Liver (tissue), 9 donors: ENCODE results near the gene NAIF1. TPM values are rescaled to one million over a fixed set of nuclear protein-coding genes. Genes with fewer than 3 reads are reported as not detected.

Source experiments
- DNase-seq: peaks from one replicate; pipeline ENCODE4 v3.0.0-alpha.2; 2017; ENCODE audit warnings: low spot score
- H3K27ac ChIP-seq, 2 donors: one replicate each; pipeline ENCODE4 v1.7.0; 2013; ENCODE audit warnings: inconsistent platforms in 2 of 2, low read length in 2 of 2, control low read depth in 1 of 2, low read depth in 1 of 2, mild to moderate bottlenecking in 1 of 2
- H3K27me3 ChIP-seq, 4 donors: one replicate each; pipeline versions ENCODE4 v1.6.1 to v1.7.0; 2013; ENCODE audit warnings: low read length in 3 of 4, inconsistent platforms in 1 of 4, mild to moderate bottlenecking in 1 of 4, moderate library complexity in 1 of 4; ENCODE audit not compliant: control insufficient read depth in 4 of 4, insufficient read depth in 4 of 4
- H3K36me3 ChIP-seq, 4 donors: one replicate each; pipeline versions ENCODE4 v1.6.1 to v1.7.0; 2013; ENCODE audit warnings: low read length in 3 of 4, mild to moderate bottlenecking in 3 of 4, low read depth in 1 of 4, moderate library complexity in 1 of 4; ENCODE audit not compliant: control insufficient read depth in 4 of 4, insufficient read depth in 3 of 4
- H3K4me1 ChIP-seq, 4 donors: one replicate each; pipeline versions ENCODE4 v1.6.1 to v1.7.0; 2013; ENCODE audit warnings: low read length in 3 of 4, mild to moderate bottlenecking in 3 of 4, moderate library complexity in 1 of 4; ENCODE audit not compliant: control insufficient read depth in 4 of 4, insufficient read depth in 4 of 4
- H3K4me3 ChIP-seq, 3 donors: one replicate each; pipeline versions ENCODE4 v1.6.1 to v1.7.0; 2013; ENCODE audit warnings: low read length in 3 of 3, control low read depth in 1 of 3, low read depth in 1 of 3, mild to moderate bottlenecking in 1 of 3
- H3K9ac ChIP-seq, 2 donors: one replicate each; pipeline ENCODE4 v1.7.0; 2013; ENCODE audit warnings: low read length in 2 of 2, mild to moderate bottlenecking in 2 of 2, moderate library complexity in 2 of 2, control low read depth in 1 of 2, low read depth in 1 of 2
- H3K9me3 ChIP-seq, 4 donors: one replicate each; pipeline versions ENCODE4 v1.6.1 to v1.7.0; 2013; ENCODE audit warnings: low read length in 3 of 4; ENCODE audit not compliant: control insufficient read depth in 4 of 4
- ATF3 ChIP-seq: IDR thresholded peaks from 2 replicates; pipeline ENCODE4 v1.6.1; 2016; ENCODE audit warnings: antibody characterized with exemption
- CTCF ChIP-seq: fragments of 150-350 bp; IDR thresholded peaks from 2 replicates; pipeline ENCODE4 v1.5.1; 2017; ENCODE audit warnings: improper control_type of control experiment, low read depth, low read length; ENCODE audit not compliant: missing input control
- EGR1 ChIP-seq, 2 donors: IDR thresholded peaks; 2 replicates each; pipeline ENCODE4 v1.6.1; 2016 to 2018; ENCODE audit warnings: antibody characterized with exemption in 2 of 2, low read depth in 2 of 2
- FOXA1 ChIP-seq: IDR thresholded peaks from 2 replicates; pipeline ENCODE4 v1.6.1; 2016; ENCODE audit warnings: antibody characterized with exemption
- FOXA2 ChIP-seq: IDR thresholded peaks from 2 replicates; pipeline ENCODE4 v1.6.1; 2016; ENCODE audit warnings: antibody characterized with exemption
- GABPA ChIP-seq, 2 donors: IDR thresholded peaks in 1 of 2; conservative IDR thresholded peaks in 1 of 2; 2 replicates each; pipeline ENCODE4 v1.6.1; 2016; ENCODE audit warnings: antibody characterized with exemption in 2 of 2, mild to moderate bottlenecking in 1 of 2, moderate library complexity in 1 of 2
- HNF4A ChIP-seq, 2 donors: conservative IDR thresholded peaks; 2 replicates each; pipeline ENCODE4 v1.6.1; 2016; ENCODE audit warnings: antibody characterized with exemption in 2 of 2, mild to moderate bottlenecking in 2 of 2
- HNF4G ChIP-seq: IDR thresholded peaks from 2 replicates; pipeline ENCODE4 v1.6.1; 2016; ENCODE audit warnings: antibody characterized with exemption
- JUND ChIP-seq, 2 donors: IDR thresholded peaks; 2 replicates each; pipeline ENCODE4 v1.6.1; 2016; ENCODE audit warnings: antibody characterized with exemption in 2 of 2
- MAX ChIP-seq: IDR thresholded peaks from 2 replicates; pipeline ENCODE4 v1.6.1; 2016; ENCODE audit warnings: antibody characterized with exemption
- NR2F2 ChIP-seq: IDR thresholded peaks from 2 replicates; pipeline ENCODE4 v1.6.1; 2016; ENCODE audit warnings: antibody characterized with exemption
- RAD21 ChIP-seq, 2 donors: IDR thresholded peaks; 2 replicates each; pipeline ENCODE4 v1.6.1; 2016; ENCODE audit warnings: antibody characterized with exemption in 2 of 2, mild to moderate bottlenecking in 2 of 2
- REST ChIP-seq: IDR thresholded peaks from 2 replicates; pipeline ENCODE4 v1.6.1; 2016; ENCODE audit warnings: antibody characterized with exemption, mild to moderate bottlenecking
- RXRA ChIP-seq, 2 donors: IDR thresholded peaks; 2 replicates each; pipeline ENCODE4 v1.6.1; 2017 to 2018; ENCODE audit warnings: antibody characterized with exemption in 2 of 2, mild to moderate bottlenecking in 1 of 2
- YY1 ChIP-seq: IDR thresholded peaks from 2 replicates; pipeline ENCODE4 v1.6.1; 2016; ENCODE audit warnings: antibody characterized with exemption, mild to moderate bottlenecking
- ZBTB33 ChIP-seq: IDR thresholded peaks from 2 replicates; pipeline ENCODE4 v1.6.1; 2016; ENCODE audit warnings: antibody characterized with exemption
- WGBS: extraction: QIAGEN DNeasy Blood & Tissue Kit; methylation state at CpG from one replicate; pipeline ENCODE4 v1.1.7; 2013; 5-methylcytosine and 5-hydroxymethylcytosine counted together
- polyA plus RNA-seq, 2 donors: library from polyadenylated mRNA; stranded (reverse) in 1 of 2; unstranded in 1 of 2; fragments of 200-250 nt in 1 of 2; fragments of >200 nt in 1 of 2; fragmentation: Nextera tagmentation in 1 of 2; extraction: Ambion mirVana in 1 of 2; gene quantifications; one replicate each; pipeline versions ENCODE4 v1.2.1 to v1.2.3, GENCODE V29; 2013 to 2015
- total RNA-seq, 2 donors: library from RNA; depleted of rRNA; stranded (reverse); fragments of >200 nt; gene quantifications; one replicate each; pipeline ENCODE4 v1.2.3, GENCODE V29; 2014
- donor health status: healthy.
- donor health status: healthy.
- donor health status: healthy.
- donor health status: healthy.
- donor health status: healthy.

NAIF1 gene
- total and polyA plus RNA-seq, 4 donors, result 2.5 to 6.5 (median 4.7) TPM

- TF ChIP-seq CTCF (no peak), NR2F2 (no peak), HNF4G (no peak), FOXA1 (no peak)
Observed at GRCh38 chr9:128087262-128087661, 20.1 kb upstream of the NAIF1 start (continued).

- Histone ChIP-seq H3K27me3 (no peaks in the 10 kb centered on the region), H3K36me3 (no peaks in the 10 kb centered on the region), H3K9ac (no peak overlapping the region), H3K9me3 (no peaks in the 10 kb centered on the region), H3K27ac (no peak overlapping the region), H3K4me3 (no peak overlapping the region), H3K4me1 (peaks cover 0 to 12% (median 3%) of the 10 kb centered on the region in 4 donors)
- 87% methylated on average over 4 of the region's 4 CpGs for WGBS
- no peak for DNase-seq
- TF ChIP-seq FOXA2 (no peak), MAX (no peak), HNF4A (conservative IDR thresholded peaks at IDR 0.05) (no peak), ATF3 (no peak), REST (no peak), FOXA1 (no peak), JUND (IDR thresholded peaks at IDR 0.05) (no peak), NR2F2 (no peak), RXRA (IDR thresholded peaks at IDR 0.05) (no peak), YY1 (no peak), GABPA (IDR thresholded peaks at IDR 0.05 in 1 of 2, conservative IDR thresholded peaks at IDR 0.05 in 1 of 2) (no peak), ZBTB33 (no peak), EGR1 (IDR thresholded peaks at IDR 0.05; ENCODE audit: low read depth in 2 of 2) (no peak), RAD21 (IDR thresholded peaks at IDR 0.05) (no peak)
Observed at GRCh38 chr9:128085943-128086342, 18.8 kb upstream of the NAIF1 start.
